Hepatocyte (in vitro differentiated cells): ENCODE results near the gene NHLRC4. TPM values are rescaled to one million over a fixed set of nuclear protein-coding genes. Genes with fewer than 3 reads are reported as not detected.
A peak's percentile ranks its signal among the peaks of the same experiment; 100 is the strongest.

ENCODE experiments used
- DNase-seq: peaks from one replicate; pipeline ENCODE4 v3.0.0-alpha.2; 2016; ENCODE audit warnings: low spot score
- H2AFZ ChIP-seq: fragments of 200-600 bp; sonication (generic); 2 replicates; pipeline ENCODE4 v1.6.0; 2016; ENCODE audit warnings: antibody characterized with exemption, mild to moderate bottlenecking
- H3K27ac ChIP-seq: fragments of 200-600 bp; sonication (generic); 2 replicates; pipeline ENCODE4 v1.5.1; 2016; ENCODE audit warnings: mild to moderate bottlenecking
- H3K27me3 ChIP-seq: fragments of 200-600 bp; sonication (generic); 2 replicates; pipeline ENCODE4 v1.6.1; 2016
- H3K36me3 ChIP-seq: fragments of 200-600 bp; sonication (generic); replicated peaks from 2 replicates; pipeline ENCODE4 v1.5.1; 2016; ENCODE audit warnings: low read depth; ENCODE audit not compliant: insufficient read depth
- H3K4me1 ChIP-seq: fragments of 200-600 bp; sonication (generic); 2 replicates; pipeline ENCODE4 v1.5.1; 2016; ENCODE audit warnings: mild to moderate bottlenecking, moderate library complexity; ENCODE audit not compliant: insufficient read depth
- H3K4me2 ChIP-seq: fragments of 200-600 bp; sonication (generic); 2 replicates; pipeline ENCODE4 v1.6.0; 2016
- H3K4me3 ChIP-seq: fragments of 200-600 bp; sonication (generic); 2 replicates; pipeline ENCODE4 v1.5.1; 2016; ENCODE audit warnings: mild to moderate bottlenecking
- H3K79me2 ChIP-seq: fragments of 200-600 bp; sonication (generic); 2 replicates; pipeline ENCODE4 v1.6.0; 2017; ENCODE audit warnings: mild to moderate bottlenecking
- H3K9me2 ChIP-seq: fragments of 200-600 bp; sonication (generic); replicated peaks from 2 replicates; pipeline ENCODE4 v1.6.0; 2017; ENCODE audit warnings: mild to moderate bottlenecking; ENCODE audit not compliant: insufficient read depth
- H3K9me3 ChIP-seq: fragments of 200-600 bp; sonication (generic); 2 replicates; pipeline ENCODE4 v1.5.1; 2016; ENCODE audit warnings: low read depth, mild to moderate bottlenecking
- H4K20me1 ChIP-seq: fragments of 200-600 bp; sonication (generic); 2 replicates; pipeline ENCODE4 v1.6.0; 2016; ENCODE audit warnings: mild to moderate bottlenecking; ENCODE audit not compliant: insufficient read depth, poor library complexity, severe bottlenecking
- EZH2 ChIP-seq: fragments of 200-600 bp; sonication (generic); IDR thresholded peaks from 2 replicates; pipeline ENCODE4 v1.6.1; 2016; ENCODE audit warnings: antibody characterized with exemption, mild to moderate bottlenecking, borderline replicate concordance
- EZH2phosphoT487 ChIP-seq: fragments of 200-600 bp; sonication (generic); IDR thresholded peaks from one replicate; pipeline ENCODE4 v1.6.1; 2018; ENCODE audit warnings: antibody characterized with exemption, mild to moderate bottlenecking, low read depth, moderate library complexity; ENCODE audit not compliant: unreplicated experiment, severe bottlenecking
- WGBS: methylation state at CpG from one replicate; pipeline ENCODE4 v1.1.6; 2016; ENCODE audit warnings: low lambda C conversion rate; ENCODE audit errors: missing lambda C conversion rate; 5-methylcytosine and 5-hydroxymethylcytosine counted together
- polyA plus RNA-seq: library from polyadenylated mRNA; unstranded; fragments of >200 nt; fragmentation: Nextera tagmentation; extraction: Ambion mirVana; gene quantifications from 2 replicates; pipeline ENCODE4 v1.2.1, GENCODE V29; 2016
- total RNA-seq: library from RNA; depleted of rRNA; stranded (reverse); fragments of >200 nt; gene quantifications from 2 replicates; pipeline ENCODE4 v1.2.3, GENCODE V29; 2014
- TF ChIP-seq, protein P1 (sequence below): fragments of 200-600 bp; sonication (generic); IDR thresholded peaks from 2 replicates; pipeline ENCODE4 v1.5.1; 2016; ENCODE audit warnings: antibody characterized with exemption, mild to moderate bottlenecking; ENCODE audit not compliant: poor library complexity

The NHLRC4 gene
- total and polyA plus RNA-seq, 2 experiments from 2014 or later = 0.25 to 1.2 TPM

DNA sequence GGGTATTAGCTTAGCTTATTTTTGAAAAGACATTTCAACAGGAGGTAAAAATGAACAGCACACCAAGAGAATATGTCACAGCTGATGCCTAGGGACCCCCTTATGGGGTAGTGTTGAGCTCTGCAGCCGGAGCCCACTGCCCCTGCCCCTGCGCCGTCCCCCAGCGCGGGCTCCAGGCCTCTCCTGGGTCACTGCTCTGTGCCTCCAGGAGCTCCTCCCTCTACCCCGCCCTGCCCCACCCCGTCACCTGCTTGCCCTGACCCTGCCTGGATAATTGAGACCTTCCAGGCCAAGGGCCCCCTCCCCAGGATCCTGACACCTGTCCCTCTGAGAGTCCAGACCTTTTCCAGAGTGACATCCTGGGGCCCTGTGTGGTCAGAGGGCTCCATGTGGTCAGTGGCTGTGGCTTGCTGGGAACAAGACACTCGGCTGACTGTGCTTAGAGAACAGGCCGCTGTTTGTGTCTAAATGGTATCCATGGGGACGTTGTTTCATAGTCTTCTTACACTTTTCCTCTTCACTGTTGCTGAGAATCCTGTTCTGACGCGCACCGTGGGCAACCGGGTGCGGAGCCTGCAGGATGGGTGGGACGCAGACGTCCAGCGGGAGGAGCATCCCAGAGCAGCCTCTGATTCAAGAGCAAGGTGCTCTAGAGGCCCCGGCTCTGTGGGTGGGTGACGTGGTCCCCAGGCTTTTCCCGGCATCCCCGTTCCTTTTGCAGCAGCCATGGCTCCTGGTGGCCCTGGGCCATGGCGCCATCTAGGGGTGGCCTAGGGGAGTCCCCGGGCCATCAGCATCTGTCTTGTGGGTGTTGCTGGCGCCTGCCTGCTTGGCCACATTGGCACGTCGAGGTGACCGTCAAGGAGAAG is 43.9 kb downstream of the NHLRC4 start:
- H3K36me3 ChIP-seq = no peaks in the 10 kb centered on the region
- no peak for TF ChIP-seq EZH2
- no peak for TF ChIP-seq EZH2phosphoT487
- TF ChIP-seq, protein P1, sequence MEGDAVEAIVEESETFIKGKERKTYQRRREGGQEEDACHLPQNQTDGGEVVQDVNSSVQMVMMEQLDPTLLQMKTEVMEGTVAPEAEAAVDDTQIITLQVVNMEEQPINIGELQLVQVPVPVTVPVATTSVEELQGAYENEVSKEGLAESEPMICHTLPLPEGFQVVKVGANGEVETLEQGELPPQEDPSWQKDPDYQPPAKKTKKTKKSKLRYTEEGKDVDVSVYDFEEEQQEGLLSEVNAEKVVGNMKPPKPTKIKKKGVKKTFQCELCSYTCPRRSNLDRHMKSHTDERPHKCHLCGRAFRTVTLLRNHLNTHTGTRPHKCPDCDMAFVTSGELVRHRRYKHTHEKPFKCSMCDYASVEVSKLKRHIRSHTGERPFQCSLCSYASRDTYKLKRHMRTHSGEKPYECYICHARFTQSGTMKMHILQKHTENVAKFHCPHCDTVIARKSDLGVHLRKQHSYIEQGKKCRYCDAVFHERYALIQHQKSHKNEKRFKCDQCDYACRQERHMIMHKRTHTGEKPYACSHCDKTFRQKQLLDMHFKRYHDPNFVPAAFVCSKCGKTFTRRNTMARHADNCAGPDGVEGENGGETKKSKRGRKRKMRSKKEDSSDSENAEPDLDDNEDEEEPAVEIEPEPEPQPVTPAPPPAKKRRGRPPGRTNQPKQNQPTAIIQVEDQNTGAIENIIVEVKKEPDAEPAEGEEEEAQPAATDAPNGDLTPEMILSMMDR = peak; percentile 49
- no peaks in the 10 kb centered on the region for H3K9me3 ChIP-seq
- no peak overlapping the region for H2AFZ ChIP-seq
- no peaks in the 10 kb centered on the region for H3K4me1 ChIP-seq
- no peak overlapping the region for H3K4me3 ChIP-seq
- H3K79me2 ChIP-seq = peaks cover 61% of the 10 kb centered on the region
- H4K20me1 ChIP-seq = peaks cover 11% of the 10 kb centered on the region
- H3K27me3 ChIP-seq = no peaks in the 10 kb centered on the region
- WGBS = 79% methylated on average over 23 of the region's 28 CpGs
- no peak overlapping the region for H3K4me2 ChIP-seq
- no peaks in the 10 kb centered on the region for H3K9me2 ChIP-seq
- H3K27ac ChIP-seq = no peak overlapping the region
- peak; percentile 64 for DNase-seq

DNA sequence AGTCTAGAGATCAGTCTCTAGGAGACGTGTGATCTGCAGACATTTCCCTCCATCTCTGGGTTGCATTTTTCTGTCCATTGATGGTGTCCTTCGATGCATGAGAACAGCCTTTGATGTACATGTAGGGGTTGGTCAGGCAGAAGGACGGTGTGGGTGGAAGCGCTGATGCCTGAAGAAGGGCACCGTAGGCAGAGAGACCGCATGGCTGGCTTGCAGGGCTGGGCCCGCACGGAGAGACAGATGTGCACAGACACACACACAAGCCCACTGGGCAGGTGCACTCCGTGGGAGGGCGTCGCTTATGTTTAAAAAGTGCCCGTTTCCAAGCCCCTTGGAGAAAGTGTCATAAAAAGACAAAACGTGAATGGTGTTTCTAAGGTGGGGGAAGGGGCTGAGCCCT is 48.3 kb downstream of the NHLRC4 start:
- TF ChIP-seq EZH2 (no peak), EZH2phosphoT487 (no peak)
- TF ChIP-seq, protein P1 = no peak
- no peaks in the 10 kb centered on the region for H3K4me1 ChIP-seq
- WGBS = 97% methylated on average over 13 of the region's 13 CpGs

DNA sequence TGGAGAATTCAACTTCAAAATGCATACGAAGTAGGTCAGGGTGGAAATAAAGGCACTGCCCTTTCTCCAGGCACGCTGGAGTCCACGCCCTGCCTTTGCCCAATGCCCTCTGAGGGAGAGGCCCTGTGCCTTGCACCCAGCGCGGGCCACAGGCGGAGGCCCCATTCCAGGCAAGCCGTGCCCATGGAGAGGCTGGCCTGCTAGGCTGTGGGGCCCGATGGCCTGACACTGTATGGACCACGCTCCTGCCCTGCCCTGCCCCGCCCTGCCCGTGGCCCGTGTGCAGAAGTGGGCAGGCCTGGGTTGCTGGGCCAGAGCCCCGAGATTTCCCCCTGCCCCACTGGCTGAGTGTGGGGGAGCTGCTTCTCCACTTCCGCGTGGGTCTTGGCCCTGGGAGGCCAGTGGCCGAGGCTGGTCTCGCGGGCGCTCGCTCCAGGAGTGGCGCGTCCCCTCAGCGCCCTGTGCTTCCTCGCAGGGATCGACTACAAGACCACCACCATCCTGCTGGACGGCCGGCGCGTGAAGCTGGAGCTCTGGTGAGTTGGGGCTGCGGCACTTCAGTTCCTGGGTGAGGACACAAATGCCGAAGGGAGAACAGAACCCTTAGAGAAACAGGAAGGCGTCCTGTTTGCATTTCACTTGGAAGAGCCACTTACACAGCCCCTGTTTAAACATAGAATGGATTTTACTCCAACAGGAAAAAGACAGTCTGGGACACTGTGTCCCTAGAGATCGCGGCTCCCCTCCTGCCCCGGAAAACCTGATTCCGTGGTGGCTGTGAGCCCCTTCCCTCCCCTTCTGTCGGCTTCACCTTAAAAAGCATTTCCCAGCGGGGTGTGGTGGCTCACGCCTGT is 50.2 kb downstream of the NHLRC4 start:
- 98% methylated on average over 37 of the region's 39 CpGs for WGBS
- no peak for DNase-seq
- no peak overlapping the region for H2AFZ ChIP-seq
- H3K27ac ChIP-seq = no peak overlapping the region
- no peaks in the 10 kb centered on the region for H3K9me2 ChIP-seq
- H4K20me1 ChIP-seq = peaks cover 8% of the 10 kb centered on the region
- no peaks in the 10 kb centered on the region for H3K4me1 ChIP-seq
- H3K27me3 ChIP-seq = no peaks in the 10 kb centered on the region
- peaks cover 19% of the 10 kb centered on the region for H3K79me2 ChIP-seq
- no peaks in the 10 kb centered on the region for H3K9me3 ChIP-seq
- no peak for TF ChIP-seq EZH2phosphoT487
- no peak for TF ChIP-seq EZH2
- TF ChIP-seq, protein P1 = no peak
- no peak overlapping the region for H3K4me2 ChIP-seq
- no peaks in the 10 kb centered on the region for H3K36me3 ChIP-seq
- no peak overlapping the region for H3K4me3 ChIP-seq

More for the DNA sequence above, 48.3 kb downstream of the NHLRC4 start:
- no peak overlapping the region for H2AFZ ChIP-seq
- peaks cover 27% of the 10 kb centered on the region for H3K79me2 ChIP-seq
- peaks cover 10% of the 10 kb centered on the region for H4K20me1 ChIP-seq
- H3K36me3 ChIP-seq = no peaks in the 10 kb centered on the region
- no peak overlapping the region for H3K27ac ChIP-seq
- H3K4me2 ChIP-seq = no peak overlapping the region
- no peaks in the 10 kb centered on the region for H3K9me3 ChIP-seq
- no peaks in the 10 kb centered on the region for H3K9me2 ChIP-seq
- DNase-seq = no peak
- H3K4me3 ChIP-seq = no peak overlapping the region
- H3K27me3 ChIP-seq = no peaks in the 10 kb centered on the region
